Tibial artery (tissue), 4 donors: ENCODE measurements around the gene PEX6.

Experiments used
- DNase-seq, 2 donors: peaks; one replicate each; pipeline ENCODE4 v3.0.0-alpha.2; 2019
- H3K27ac ChIP-seq, 2 donors: fragments of 200-600 bp; sonication (generic) in 1 of 2; 1 replicate in 1 of 2; 2 replicates in 1 of 2; pipeline ENCODE4 v1.5.1; 2018 to 2019; ENCODE audit warnings: mild to moderate bottlenecking in 1 of 2
- H3K27me3 ChIP-seq, 2 donors: fragments of 200-600 bp; sonication (generic) in 1 of 2; one replicate each; pipeline versions ENCODE4 v1.5.1 to v1.6.0; 2016 to 2019
- H3K36me3 ChIP-seq, 3 donors: fragments of 200-600 bp; sonication (generic) in 2 of 3; one replicate each; pipeline ENCODE4 v1.5.1; 2016 to 2019; ENCODE audit warnings: mild to moderate bottlenecking in 2 of 3
- H3K4me1 ChIP-seq, 4 donors: fragments of 200-600 bp; sonication (generic) in 2 of 4; 1 replicate in 3 of 4; 2 replicates in 1 of 4; pipeline ENCODE4 v1.5.1; 2016 to 2019
- H3K4me3 ChIP-seq, 2 donors: fragments of 200-600 bp; sonication (generic) in 1 of 2; 1 replicate in 1 of 2; 2 replicates in 1 of 2; pipeline ENCODE4 v1.5.1; 2018 to 2019; ENCODE audit warnings: mild to moderate bottlenecking in 2 of 2
- H3K9me3 ChIP-seq, 3 donors: fragments of 200-600 bp; sonication (generic) in 1 of 3; one replicate each; pipeline ENCODE4 v1.5.1; 2016 to 2019
- CTCF ChIP-seq, 2 experiments: fragments of 200-600 bp in 1 of 2; fragments of 450-650 bp in 1 of 2; IDR thresholded peaks; one replicate each; pipeline ENCODE4 v1.5.1; 2017 to 2019; ENCODE audit warnings: antibody characterized with exemption in 2 of 2, mild to moderate bottlenecking in 1 of 2, moderate library complexity in 1 of 2
- intact Hi-C: fragments of 100-400 bp; cut with DNase I; formaldehyde crosslinking; loops from one replicate; pipeline ENCODE4 v1.15.0; 2023; ENCODE audit warnings: low total_unique reads

PEX6 gene

GRCh38 chr6:42963855-42964605 lies 15.0 kb downstream of the PEX6 start:
- no peak for DNase-seq
- no peak overlapping the region for H3K27ac ChIP-seq
- H3K9me3 ChIP-seq, result no peaks in the 10 kb centered on the region
- peaks cover 6 to 20% (median 11%) of the 10 kb centered on the region in 4 donors for H3K4me1 ChIP-seq
- TF ChIP-seq CTCF (IDR thresholded peaks at IDR 0.05), result no peak
- H3K27me3 ChIP-seq, result no peaks in the 10 kb centered on the region
- intact Hi-C loops, result no loop called here
- peaks cover 33 to 70% (median 56%) of the 10 kb centered on the region in 3 donors for H3K36me3 ChIP-seq
- H3K4me3 ChIP-seq, result no peak overlapping the region

- peaks cover 6 to 20% (median 11%) of the 10 kb centered on the region in 4 donors for H3K4me1 ChIP-seq
- no peaks in the 10 kb centered on the region for H3K9me3 ChIP-seq
- no peak overlapping the region for H3K27ac ChIP-seq
- TF ChIP-seq CTCF (IDR thresholded peaks at IDR 0.05), result no peak
- intact Hi-C loops, result no loop called here
- DNase-seq, result no peak
- no peak overlapping the region for H3K4me3 ChIP-seq
- peaks cover 26 to 63% (median 49%) of the 10 kb centered on the region in 3 donors for H3K36me3 ChIP-seq
- H3K27me3 ChIP-seq, result no peaks in the 10 kb centered on the region
These were observed 15.7 kb downstream of the PEX6 start for GRCh38 chr6:42963179-42963854.

- Histone ChIP-seq H3K27ac (no peak overlapping the region), H3K4me3 (no peak overlapping the region), H3K36me3 (peaks cover 19 to 56% (median 42%) of the 10 kb centered on the region in 3 donors), H3K9me3 (no peaks in the 10 kb centered on the region), H3K27me3 (no peaks in the 10 kb centered on the region), H3K4me1 (peaks cover 6 to 20% (median 11%) of the 10 kb centered on the region in 4 donors)
- no peak for DNase-seq
- intact Hi-C loops, result no loop called here
- no peak for TF ChIP-seq CTCF (IDR thresholded peaks at IDR 0.05)
These were observed 16.3 kb downstream of the PEX6 start for GRCh38 chr6:42962502-42963178.

- no peak for TF ChIP-seq CTCF (IDR thresholded peaks at IDR 0.05)
- Histone ChIP-seq H3K9me3 (no peaks in the 10 kb centered on the region), H3K36me3 (peaks cover 14 to 51% (median 37%) of the 10 kb centered on the region in 3 donors), H3K27me3 (no peaks in the 10 kb centered on the region), H3K4me1 (peaks cover 6 to 20% (median 11%) of the 10 kb centered on the region in 4 donors), H3K4me3 (no peak overlapping the region), H3K27ac (no peak overlapping the region)
- intact Hi-C loops, result no loop called here
- no peak for DNase-seq
These were observed 16.9 kb downstream of the PEX6 start for GRCh38 chr6:42962096-42962495.

GRCh38 chr6:42961020-42961470 lies 17.9 kb downstream of the PEX6 start:
- Histone ChIP-seq H3K4me3 (peak overlapping the region; percentile 53 to 64), H3K27me3 (no peaks in the 10 kb centered on the region), H3K36me3 (peaks cover 14 to 42% (median 29%) of the 10 kb centered on the region in 3 donors), H3K4me1 (peaks cover 6 to 20% (median 11%) of the 10 kb centered on the region in 4 donors), H3K9me3 (no peaks in the 10 kb centered on the region), H3K27ac (peak overlapping the region in 1 of 2 donors; percentile 3)
- TF ChIP-seq CTCF (IDR thresholded peaks at IDR 0.05), result no peak
- intact Hi-C loops, result no loop called here
- DNase-seq, result no peak
